NCI-H1105 (cell line): ENCODE data around the gene PLA2G4E.

Experiments
- DNase-seq: peaks from one replicate; lab custom pipeline; 2025; lab: John Stamatoyannopoulos, UW

The PLA2G4E gene

DNA sequence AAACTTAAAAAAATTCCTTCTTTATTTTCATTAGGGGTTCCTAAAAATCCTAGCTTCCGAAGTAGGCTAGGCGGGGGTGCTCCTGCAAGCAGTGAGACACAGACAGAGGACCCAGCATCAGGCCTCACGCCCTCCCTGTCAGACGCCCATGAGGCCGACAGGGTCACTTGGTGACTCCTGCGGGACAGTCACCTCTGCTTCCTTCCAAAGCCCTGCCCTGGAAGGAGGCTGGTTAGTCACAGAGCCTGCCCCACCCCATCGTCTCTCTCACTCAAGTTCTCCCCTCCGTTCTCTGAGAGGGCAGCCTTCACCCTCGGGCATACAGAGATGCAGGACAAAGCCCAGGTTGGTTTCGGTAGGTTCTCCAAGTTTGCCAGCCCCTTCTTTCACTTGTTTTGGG is 87.1 kb downstream of the PLA2G4E start:
- no peak for DNase-seq

DNA sequence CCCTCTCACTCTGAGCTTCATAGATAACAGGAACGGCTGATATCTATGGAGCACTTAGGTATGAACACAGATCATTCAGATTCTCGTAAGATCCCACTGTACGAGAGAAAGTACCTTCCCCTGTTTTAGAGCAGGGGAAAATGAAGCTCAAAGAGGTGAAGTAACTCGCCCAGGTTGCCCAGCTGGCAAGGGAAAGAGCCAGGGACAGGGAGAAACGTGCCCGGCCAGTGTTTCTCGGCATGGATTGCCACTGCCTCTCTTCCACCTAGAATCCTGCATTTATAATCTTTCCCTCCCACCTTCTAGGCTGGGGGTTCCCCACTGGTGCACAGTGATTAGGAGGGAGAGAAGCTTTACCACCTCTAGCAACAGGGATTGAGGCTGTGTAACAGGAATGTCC is 87.5 kb downstream of the PLA2G4E start:
- DNase-seq, result no peak

DNA sequence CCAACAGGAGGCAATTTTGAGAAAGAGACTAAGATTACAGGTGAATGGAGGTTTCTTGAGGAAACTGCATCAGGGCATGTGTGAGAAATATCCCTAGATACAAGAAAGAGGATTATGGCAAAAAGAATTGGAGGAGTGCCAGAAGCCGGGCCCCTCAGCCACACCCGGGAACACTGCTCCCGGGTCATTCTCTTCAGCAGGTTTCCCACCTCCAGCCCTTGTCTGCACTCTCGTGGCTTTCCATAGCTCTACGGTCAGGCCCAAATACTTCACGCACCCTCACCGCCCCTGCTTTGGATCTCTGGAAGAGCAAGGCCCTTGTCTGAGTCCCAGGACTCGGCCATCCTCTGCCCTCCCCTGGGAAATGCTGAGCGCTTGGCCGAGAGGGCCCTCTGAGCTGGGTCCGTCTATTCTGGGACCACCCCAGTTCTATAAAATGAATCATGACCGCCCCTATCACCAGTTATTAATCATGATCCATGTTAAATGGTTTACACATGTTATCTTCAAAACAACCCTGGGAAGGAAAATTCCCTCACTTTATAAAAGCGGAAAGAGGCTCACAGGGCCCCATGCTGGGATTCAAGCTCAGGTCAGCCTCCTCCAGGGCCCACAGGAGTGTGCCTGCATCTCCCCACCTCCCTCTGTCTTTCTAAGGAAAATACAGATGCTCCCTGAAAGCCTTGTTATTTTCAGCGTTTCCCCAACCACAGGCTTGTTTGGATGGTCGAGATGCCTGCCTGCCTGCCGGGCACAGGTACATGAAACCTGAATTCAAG is 88.1 kb downstream of the PLA2G4E start:
- DNase-seq, result no peak

DNA sequence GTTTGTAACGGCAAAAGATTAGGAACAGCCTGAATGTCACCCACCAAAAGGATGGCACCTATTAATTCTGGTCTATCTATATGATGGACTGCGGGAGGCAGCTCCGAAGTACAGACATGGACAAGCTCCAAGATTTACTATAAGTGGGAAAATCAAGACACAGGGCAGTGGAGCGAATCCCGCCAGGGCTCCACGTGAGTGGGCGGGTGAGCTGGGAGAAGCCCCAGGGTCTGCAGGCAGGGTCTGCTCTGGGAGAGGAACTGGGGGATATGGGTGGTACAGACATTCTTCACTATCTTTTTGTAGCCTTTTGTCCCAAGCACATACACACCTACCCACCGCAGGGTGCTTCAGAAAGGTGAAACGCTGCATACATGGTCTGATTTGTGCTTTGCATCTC is 88.7 kb downstream of the PLA2G4E start:
- DNase-seq, result no peak
